K562 (cell line): ENCODE data around the gene PIGL. TPM values are rescaled to one million over a fixed set of nuclear protein-coding genes. Genes with fewer than 3 reads are reported as not detected.
A peak's percentile ranks its signal among the peaks of the same experiment; 100 is the strongest.

Experiments
- ATAC-seq: fragments of 200-7000 bp; cut with Tn5 transposase; 3 replicates; pipeline ENCODE4 v1.9.1; 2020; ENCODE audit warnings: moderate library complexity
- BruUV-seq: library from RNA; stranded (reverse); fragments of 400-500 nt; replicated peaks from 2 replicates; lab custom pipeline; 2021; lab: Mats Ljungman, UMichigan
- CTCF ChIA-PET: fragments of 300-600 bp; formaldehyde crosslinking; extraction: SDS; loops from one replicate; lab custom pipeline; 2021; ENCODE audit warnings: low intra/inter-chr PET ratio; lab: Yijun Ruan, JAX
- POLR2A ChIA-PET: fragments of 300-600, 350-650 bp; sonication (Branson Sonifier 250); formaldehyde crosslinking; extraction: SDS; loops from one replicate; lab custom pipeline; 2021; ENCODE audit warnings: antibody characterized with exemption, inconsistent platforms; lab: Yijun Ruan, JAX
- DNase-seq, 4 experiments: peaks; one replicate each; pipeline versions ENCODE4 v3.0.0 to v3.0.0-alpha.2; 2011 to 2018; ENCODE audit warnings: low spot score in 3 of 4, mixed read lengths in 3 of 4; ENCODE audit errors: extremely low read depth in 1 of 4
- FAIRE-seq: peaks from 2 replicates; lab custom pipeline; 2011; peaks lifted over from hg19 to GRCh38; lab: Jason Lieb, UNC
- H2AFZ ChIP-seq: 2 replicates; pipeline ENCODE4 v1.6.0; 2011; ENCODE audit warnings: low read depth, low read length, control low read depth, inconsistent platforms
- H3K27ac ChIP-seq: fragments of 200-600 bp; 3 replicates; pipeline ENCODE4 v1.8.0; 2011; ENCODE audit warnings: low read depth, mild to moderate bottlenecking, control low read depth, inconsistent platforms, low read length, moderate library complexity, mixed read lengths; ENCODE audit errors: extremely low read depth
- H3K27me3 ChIP-seq, 2 experiments: fragments of 300-600 bp in 1 of 2; 2 replicates in 1 of 2; 3 replicates in 1 of 2; pipeline versions ENCODE4 v1.6.0 to v1.8.0; 2011; ENCODE audit warnings: inconsistent platforms in 2 of 2, low read length in 2 of 2, mild to moderate bottlenecking in 1 of 2, mixed read lengths in 1 of 2, moderate library complexity in 1 of 2; ENCODE audit not compliant: control insufficient read depth in 2 of 2, insufficient read depth in 2 of 2
- H3K36me3 ChIP-seq: fragments of 300-600 bp; 3 replicates; pipeline ENCODE4 v1.8.0; 2011; ENCODE audit warnings: mild to moderate bottlenecking, low read length, inconsistent platforms; ENCODE audit not compliant: control insufficient read depth, insufficient read depth
- H3K4me1 ChIP-seq, 2 experiments: fragments of 200-600 bp in 1 of 2; replicated peaks in 1 of 2; 2 replicates in 1 of 2; 3 replicates in 1 of 2; pipeline versions ENCODE4 v1.5.1 to v1.8.0; 2011; ENCODE audit warnings: inconsistent platforms in 2 of 2, low read length in 2 of 2, mild to moderate bottlenecking in 1 of 2, mixed read lengths in 1 of 2, moderate library complexity in 1 of 2; ENCODE audit not compliant: control insufficient read depth in 2 of 2, insufficient read depth in 2 of 2
- H3K4me2 ChIP-seq: 2 replicates; pipeline ENCODE4 v1.6.1; 2011; ENCODE audit warnings: low read length, control low read depth, inconsistent platforms, mixed read lengths; ENCODE audit not compliant: insufficient read depth
- H3K4me3 ChIP-seq: fragments of 200-600 bp; sonication (generic), shearing (Covaris generic); 2 replicates; pipeline ENCODE4 v1.5.1; 2016; ENCODE audit warnings: control low read depth, inconsistent platforms
- H3K79me2 ChIP-seq: fragments of 200-600 bp; 3 replicates; pipeline ENCODE4 v1.8.0; 2011; ENCODE audit warnings: low read length, inconsistent platforms; ENCODE audit not compliant: control insufficient read depth, insufficient read depth
- H3K9ac ChIP-seq, 2 experiments: 2 replicates each; pipeline versions ENCODE4 v1.6.0 to v1.6.1; 2011; ENCODE audit warnings: low read depth in 2 of 2, low read length in 2 of 2, control low read depth in 1 of 2, inconsistent platforms in 1 of 2, mild to moderate bottlenecking in 1 of 2, mixed read lengths in 1 of 2; ENCODE audit not compliant: insufficient read depth in 1 of 2
- H3K9me1 ChIP-seq: one replicate; pipeline ENCODE4 v1.6.0; 2011; ENCODE audit warnings: inconsistent platforms, mild to moderate bottlenecking, low read length, moderate library complexity; ENCODE audit not compliant: control insufficient read depth, insufficient read depth
- H3K9me3 ChIP-seq: replicated peaks from 2 replicates; pipeline ENCODE4 v1.5.1; 2011; ENCODE audit warnings: low read depth, low read length, inconsistent platforms; ENCODE audit not compliant: control insufficient read depth, insufficient read depth
- H4K20me1 ChIP-seq: replicated peaks from 2 replicates; pipeline ENCODE4 v1.6.1; 2011; ENCODE audit warnings: low read length, inconsistent platforms, mixed read lengths; ENCODE audit not compliant: control insufficient read depth, insufficient read depth
- ARID3A ChIP-seq: IDR thresholded peaks from 2 replicates; pipeline ENCODE4 v1.6.1; 2012; ENCODE audit warnings: low read depth, low read length, improper control_type of control experiment, borderline replicate concordance
- CBX2 ChIP-seq: fragments of 200-600 bp; sonication (generic); IDR thresholded peaks from one replicate; pipeline ENCODE4 v1.6.1; 2012; ENCODE audit warnings: mild to moderate bottlenecking, low read length, inconsistent platforms; ENCODE audit not compliant: insufficient read depth, poor library complexity, severe bottlenecking
- GTF2F1 ChIP-seq: IDR thresholded peaks from 2 replicates; pipeline ENCODE4 v1.6.1; 2011; ENCODE audit warnings: low read depth, low read length, improper control_type of control experiment
- NFRKB ChIP-seq: fragments of 450-650 bp; IDR thresholded peaks from 2 replicates; pipeline ENCODE4 v1.6.1; 2016; ENCODE audit warnings: low read depth
- PBX2 ChIP-seq, 2 experiments: IDR thresholded peaks in 1 of 2; conservative IDR thresholded peaks in 1 of 2; 2 replicates each; pipeline ENCODE4 v1.6.1; 2016; ENCODE audit warnings: low read depth in 2 of 2, mild to moderate bottlenecking in 1 of 2, missing compliant biosample characterization in 1 of 2, missing genetic modification characterization in 1 of 2, moderate library complexity in 1 of 2
- THRA ChIP-seq: fragments of 450-650 bp; IDR thresholded peaks from 2 replicates; pipeline ENCODE4 v1.6.1; 2017; ENCODE audit warnings: mild to moderate bottlenecking, moderate library complexity
- ZNF232 ChIP-seq: sonication (generic); formaldehyde crosslinking; IDR thresholded peaks from 2 replicates; pipeline ENCODE4 v1.8.0; 2022; ENCODE audit warnings: mild to moderate bottlenecking, missing genetic modification reagents
- ZNF384 ChIP-seq: IDR thresholded peaks from 2 replicates; pipeline ENCODE4 v1.6.1; 2012; ENCODE audit warnings: low read depth, low read length, improper control_type of control experiment
- ZNF780A ChIP-seq: fragments of 250-450 bp; sonication (Bioruptor Pico); IDR thresholded peaks from 2 replicates; pipeline ENCODE4 v1.5.0; 2021; ENCODE audit warnings: mild to moderate bottlenecking
- WGBS: fragments of 100-300 bp; shearing (Covaris generic); methylation state at CpG from one replicate; pipeline ENCODE4 v1.1.6; 2016; ENCODE audit warnings: low coverage, mixed read lengths; ENCODE audit not compliant: insufficient coverage; ENCODE audit errors: missing lambda C conversion rate; 5-methylcytosine and 5-hydroxymethylcytosine counted together
- in situ Hi-C: fragments of 300-500 bp; cut with MboI; formaldehyde crosslinking; loops from 4 replicates; pipeline ENCODE4 v1.15.0; 2018; ENCODE audit warnings: inconsistent platforms, mixed read lengths
- intact Hi-C: fragments of 100-400 bp; cut with micrococcal nuclease; formaldehyde crosslinking; loops from 2 replicates; pipeline ENCODE4 v1.14.2; 2022
- polyA plus RNA-seq, 8 experiments: library from polyadenylated mRNA; depleted of rRNA in 4 of 8; stranded (reverse) in 5 of 8; unstranded in 3 of 8; fragments of >200 nt; fragmentation: Nextera tagmentation in 2 of 8; fragmentation: Illumina TruSeq in 1 of 8; extraction: Ambion mirVana in 2 of 8; extraction: Trizol in 1 of 8; gene quantifications; 2 replicates each; pipeline versions ENCODE4 v1.2.1 to v1.2.3, GENCODE V29; 2011 to 2014; ENCODE audit warnings: inconsistent platforms in 1 of 8, missing spikeins in 1 of 8
- total RNA-seq, 7 experiments: library from RNA; depleted of rRNA in 6 of 7; stranded (reverse); fragments of >200 nt in 6 of 7; fragmentation: Illumina TruSeq in 2 of 7; extraction: Trizol in 2 of 7; gene quantifications; 2 replicates each; pipeline versions ENCODE4 v1.2.1 to v1.2.3, GENCODE V29; 2011 to 2021; ENCODE audit warnings: low replicate concordance in 1 of 7

The PIGL gene
- total and polyA plus RNA-seq, 9 of the 15 experiments (the other 6 are each of a cell fraction or from before 2014, with no cell fraction given), result 19.9 to 55.3 (median 29.6) TPM

- ATAC-seq, result no peak
- H3K9me1 ChIP-seq, result no peaks in the 10 kb centered on the region
- peaks cover 0 to 3% of the 10 kb centered on the region in 2 experiments; a peak in 3 of 5 replicates for H3K4me1 ChIP-seq
- 80% methylated on average over 1 of the region's 1 CpG for WGBS
- no peak for FAIRE-seq
- intact Hi-C loops (no loop called here), in situ Hi-C loops (no loop called here)
- TF ChIP-seq PBX2 (CRISPR knock-in tag; IDR thresholded peaks at IDR 0.05; ENCODE audit: low read depth), result no peak
- TF ChIP-seq PBX2 (tag; conservative IDR thresholded peaks at IDR 0.05; ENCODE audit: low read depth), result no peak
- TF ChIP-seq, all 486 proteins: peak for 0
- Histone ChIP-seq H3K79me2 (peaks cover 50% of the 10 kb centered on the region), H3K9me3 (no peaks in the 10 kb centered on the region), H3K9ac (no peak overlapping the region), H3K36me3 (peaks cover 17% of the 10 kb centered on the region; the same call in 2 of the 3 replicates), H3K4me3 (no peak overlapping the region), H3K4me2 (no peak overlapping the region), H3K27ac (no peak overlapping the region), H3K27me3 (no peaks in the 10 kb centered on the region), H2AFZ (no peak overlapping the region), H4K20me1 (no peaks in the 10 kb centered on the region)
- no TSS peak for BruUV-seq
- DNase-seq, result no peak
- CTCF ChIA-PET, result no interaction called here
- POLR2A ChIA-PET, result no interaction called here
These were observed 19.7 kb upstream of the PIGL start for GRCh38 chr17:16197276-16197675.

- H3K79me2 ChIP-seq, result peaks cover 58% of the 10 kb centered on the region
- no peak overlapping the region for H3K4me3 ChIP-seq
- peak overlapping the region; percentile 24; the same call in 1 of the 2 replicates for H3K4me2 ChIP-seq
- intact Hi-C loops (no loop called here), in situ Hi-C loops (no loop called here)
- DNase-seq (no peak), ATAC-seq (no peak), FAIRE-seq (no peak)
- peaks cover 12% of the 10 kb centered on the region; the same call in 2 of the 3 replicates for H3K36me3 ChIP-seq
- no TSS peak for BruUV-seq
- no peak overlapping the region for H3K27ac ChIP-seq
- POLR2A ChIA-PET, result no interaction called here
- no peak overlapping the region for H3K9ac ChIP-seq
- WGBS, result 40% methylated on average over 4 of the region's 6 CpGs
- CTCF ChIA-PET, result no interaction called here
- no peaks in the 10 kb centered on the region for H3K9me3 ChIP-seq
- H3K4me1 ChIP-seq, result peaks cover 0 to 3% of the 10 kb centered on the region in 2 experiments; a peak in 3 of 5 replicates
- H4K20me1 ChIP-seq, result no peaks in the 10 kb centered on the region
- no peak overlapping the region for H2AFZ ChIP-seq
- H3K9me1 ChIP-seq, result no peaks in the 10 kb centered on the region
- no peaks in the 10 kb centered on the region for H3K27me3 ChIP-seq
- no peak for TF ChIP-seq NFRKB
- no peak for TF ChIP-seq GTF2F1
- no peak for TF ChIP-seq CBX2
- no peak for TF ChIP-seq ZNF780A (CRISPR knock-in tag)
- no peak for TF ChIP-seq ZNF232 (CRISPR knock-in tag)
- peak; percentile 66 for TF ChIP-seq ZNF384
- 0 out of 2 replicates have a peak, but pooled peaks have one; percentile 18 for TF ChIP-seq THRA
- TF ChIP-seq ARID3A, result 0 out of 2 replicates have a peak, but pooled peaks have one; percentile 17
These were observed 17.9 kb upstream of the PIGL start for GRCh38 chr17:16199093-16199492.
